Calu3 (cell line): ENCODE results near the gene EFNA2. TPM values are rescaled to one million over a fixed set of nuclear protein-coding genes. Genes with fewer than 3 reads are reported as not detected.
"Not testable (repeated sequence)": the region's sequence is repeated elsewhere in the genome, so short reads cannot be mapped to it uniquely, and the experiment has no call there.

Experiments
- BruUV-seq: library from RNA; stranded (reverse); fragments of 400-500 nt; replicated peaks from 2 replicates; lab custom pipeline; 2021; lab: Mats Ljungman, UMichigan
- CTCF ChIA-PET: fragments of 300-600 bp; sonication (Branson Sonifier 250); formaldehyde crosslinking; loops from one replicate; lab custom pipeline; 2022; ENCODE audit warnings: antibody characterized with exemption; lab: Charles Lee
- DNase-seq: peaks from one replicate; pipeline ENCODE4 v3.0.0; 2022
- H3K27ac Mint-ChIP-seq: one replicate; pipeline ENCODE4 v1.8.0; 2022; ENCODE audit warnings: mixed read lengths; ENCODE audit not compliant: unreplicated experiment
- H3K27me3 Mint-ChIP-seq: one replicate; pipeline ENCODE4 v1.8.0; 2022; ENCODE audit warnings: mixed read lengths; ENCODE audit not compliant: unreplicated experiment
- H3K36me3 Mint-ChIP-seq: one replicate; pipeline ENCODE4 v1.8.0; 2022; ENCODE audit warnings: mild to moderate bottlenecking, moderate library complexity, mixed read lengths; ENCODE audit not compliant: insufficient read depth, unreplicated experiment
- H3K4me1 Mint-ChIP-seq: one replicate; pipeline ENCODE4 v1.8.0; 2022; ENCODE audit warnings: mild to moderate bottlenecking, low read depth, mixed read lengths; ENCODE audit not compliant: unreplicated experiment
- H3K4me3 Mint-ChIP-seq: one replicate; pipeline ENCODE4 v1.8.0; 2022; ENCODE audit warnings: mild to moderate bottlenecking, low read depth, moderate library complexity, mixed read lengths; ENCODE audit not compliant: unreplicated experiment
- H3K9me3 Mint-ChIP-seq: one replicate; pipeline ENCODE4 v1.8.0; 2022; ENCODE audit warnings: low read depth, mixed read lengths; ENCODE audit not compliant: unreplicated experiment
- CTCF ChIP-seq: fragments of 200-600 bp; IDR thresholded peaks from one replicate; pipeline ENCODE4 v1.8.0; 2022; ENCODE audit warnings: antibody characterized with exemption; ENCODE audit not compliant: unreplicated experiment
- intact Hi-C: fragments of 100-400 bp; cut with micrococcal nuclease; formaldehyde crosslinking; loops from one replicate; pipeline ENCODE4 v1.10.0; 2022; ENCODE audit not compliant: unreplicated experiment
- total RNA-seq: library from RNA; stranded (reverse); gene quantifications from 2 replicates; pipeline ENCODE4 v1.2.3, GENCODE V29; 2022

Gene EFNA2
- total RNA-seq, 1 experiment from 2014 or later, result 0.90 TPM

GRCh38 chr19:1315470-1316166, 29.9 kb downstream of the EFNA2 start:
- TF ChIP-seq CTCF, result no peak
- Mint-ChIP-seq H3K27me3 (peaks cover 12% of the 10 kb centered on the region), H3K36me3 (no peaks in the 10 kb centered on the region), H3K4me3 (no peak overlapping the region), H3K27ac (no peak overlapping the region), H3K9me3 (no peaks in the 10 kb centered on the region), H3K4me1 (no peaks in the 10 kb centered on the region)
- DNase-seq, result peak; percentile 67
- intact Hi-C loops, result no loop called here
- no TSS peak for BruUV-seq
- CTCF ChIA-PET, result interaction anchor here (0.5 to 0.6 kb wide), 3 partner anchors 61 to 175 kb away, joined by 3 to 5 read pairs (median 4); partner anchors contain the start of gene REEP6

GRCh38 chr19:1316466-1316865, 30.8 kb downstream of the EFNA2 start:
- H3K4me3 Mint-ChIP-seq, result no peak overlapping the region
- no peaks in the 10 kb centered on the region for H3K36me3 Mint-ChIP-seq
- BruUV-seq, result no TSS peak
- intact Hi-C loops, result no loop called here
- H3K9me3 Mint-ChIP-seq, result no peaks in the 10 kb centered on the region
- peaks cover 12% of the 10 kb centered on the region for H3K27me3 Mint-ChIP-seq
- no peak overlapping the region for H3K27ac Mint-ChIP-seq
- no peaks in the 10 kb centered on the region for H3K4me1 Mint-ChIP-seq
- CTCF ChIA-PET, result no interaction called here
- DNase-seq, result no peak
- TF ChIP-seq CTCF, result no peak

- H3K27ac Mint-ChIP-seq, result no peak overlapping the region
- no peak for TF ChIP-seq CTCF
- no peak for DNase-seq
- intact Hi-C loops, result no loop called here
- CTCF ChIA-PET, result interaction anchor here (1.0 kb wide), 2 partner anchors 9 to 37 kb away, joined by 3 to 4 read pairs; no protein-coding TSS in a partner anchor
- peaks cover 19% of the 10 kb centered on the region for H3K27me3 Mint-ChIP-seq
- no peaks in the 10 kb centered on the region for H3K36me3 Mint-ChIP-seq
- H3K4me3 Mint-ChIP-seq, result no peak overlapping the region
- H3K4me1 Mint-ChIP-seq, result no peaks in the 10 kb centered on the region
- no TSS peak for BruUV-seq
- H3K9me3 Mint-ChIP-seq, result no peaks in the 10 kb centered on the region
Measured at GRCh38 chr19:1317274-1318003, 31.8 kb downstream of the EFNA2 start.

- Mint-ChIP-seq H3K4me3 (no peak overlapping the region), H3K36me3 (no peaks in the 10 kb centered on the region), H3K27ac (no peak overlapping the region), H3K27me3 (peaks cover 33% of the 10 kb centered on the region), H3K4me1 (no peaks in the 10 kb centered on the region), H3K9me3 (no peaks in the 10 kb centered on the region)
- CTCF ChIA-PET, result no interaction called here
- no peak for TF ChIP-seq CTCF
- DNase-seq, result no peak
- BruUV-seq, result no TSS peak
- intact Hi-C loops, result no loop called here
Measured at GRCh38 chr19:1318678-1319471, 33.2 kb downstream of the EFNA2 start.

- intact Hi-C loops, result not testable (repeated sequence)
- CTCF ChIA-PET, result interaction anchor here (0.6 kb wide), 1 partner anchor 123 kb away, joined by 3 read pairs; no protein-coding TSS in a partner anchor
Measured at GRCh38 chr19:1320282-1320650, 34.6 kb downstream of the EFNA2 start.

More at GRCh38 chr19:1320282-1320650, 34.6 kb downstream of the EFNA2 start:
- peaks cover 47% of the 10 kb centered on the region for H3K27me3 Mint-ChIP-seq
- not testable (repeated sequence) for H3K36me3 Mint-ChIP-seq, BruUV-seq, DNase-seq, H3K27ac Mint-ChIP-seq, H3K9me3 Mint-ChIP-seq, H3K4me1 Mint-ChIP-seq, H3K4me3 Mint-ChIP-seq
